ENCODE measurements around the gene DYRK1A. TPM values are rescaled to one million over a fixed set of nuclear protein-coding genes. Genes with fewer than 3 reads are reported as not detected.

DYRK1A gene
- total RNA-seq, 3 donors from 2014 or later (not counting 1 experiment from before 2014, with no cell fraction given), result 149 to 166 (median 153) TPM

GRCh38 chr21:37459575-37459974, 93.0 kb downstream of the DYRK1A start:
- no peaks in the 10 kb centered on the region for H3K9me3 ChIP-seq (ENCODE audit: control insufficient read depth, insufficient read depth, low read length)
- peaks cover 33% of the 10 kb centered on the region for H3K4me1 ChIP-seq (ENCODE audit: control insufficient read depth, insufficient read depth, low read length)
- no peaks in the 10 kb centered on the region for H3K27me3 Mint-ChIP-seq (ENCODE audit: low read depth in 2 of 2)
- DNase-seq (no peak), ATAC-seq (no peak)
- H3K27ac ChIP-seq (ENCODE audit: low read length), result no peak overlapping the region
- H3K36me3 ChIP-seq (ENCODE audit: control insufficient read depth, insufficient read depth, low read length), result no peaks in the 10 kb centered on the region
- no peaks in the 10 kb centered on the region for H3K27me3 ChIP-seq (ENCODE audit: control insufficient read depth, insufficient read depth, low read length)
- no peaks in the 10 kb centered on the region for H3K9me3 Mint-ChIP-seq
- peak overlapping the region; percentile 87 to 91 for H3K27ac Mint-ChIP-seq
- WGBS (ENCODE audit: insufficient coverage), result 95% methylated on average over 2 of the region's 4 CpGs
- H3K4me1 Mint-ChIP-seq, result peaks cover 82 to 88% of the 10 kb centered on the region in 2 donors
- H3K4me3 ChIP-seq (ENCODE audit: low read length), result no peak overlapping the region
- H3K36me3 Mint-ChIP-seq, result no peaks in the 10 kb centered on the region
- H3K4me3 Mint-ChIP-seq, result no peak overlapping the region
- TF ChIP-seq CTCF (IDR thresholded peaks at IDR 0.05), result no peak
- intact Hi-C loops (cut with micrococcal nuclease), result loop anchor here (2.0 kb wide), 1 partner anchor 89 kb away; no protein-coding TSS in a partner anchor

GRCh38 chr21:37460196-37460595, 93.6 kb downstream of the DYRK1A start:
- Histone ChIP-seq H3K36me3 (ENCODE audit: control insufficient read depth, insufficient read depth, low read length) (no peaks in the 10 kb centered on the region), H3K9me3 (ENCODE audit: control insufficient read depth, insufficient read depth, low read length) (no peaks in the 10 kb centered on the region), H3K27ac (ENCODE audit: low read length) (no peak overlapping the region), H3K27me3 (ENCODE audit: control insufficient read depth, insufficient read depth, low read length) (no peaks in the 10 kb centered on the region), H3K4me3 (ENCODE audit: low read length) (no peak overlapping the region), H3K4me1 (ENCODE audit: control insufficient read depth, insufficient read depth, low read length) (peaks cover 33% of the 10 kb centered on the region)
- Mint-ChIP-seq H3K36me3 (no peaks in the 10 kb centered on the region), H3K4me1 (peaks cover 82 to 88% of the 10 kb centered on the region in 2 donors), H3K4me3 (no peak overlapping the region), H3K27ac (peak overlapping the region; percentile 87 to 91), H3K27me3 (ENCODE audit: low read depth in 2 of 2) (no peaks in the 10 kb centered on the region), H3K9me3 (no peaks in the 10 kb centered on the region)
- intact Hi-C loops (cut with micrococcal nuclease), result loop anchor here (2.0 to 5.0 kb wide), 4 partner anchors 25 to 193 kb away; partner anchors contain the start of gene VPS26C
- no peak for TF ChIP-seq CTCF (IDR thresholded peaks at IDR 0.05)
- 92% methylated on average over 7 of the region's 7 CpGs for WGBS (ENCODE audit: insufficient coverage)
- DNase-seq, result no peak
- ATAC-seq, result no peak

GRCh38 chr21:37461479-37461878, 94.9 kb downstream of the DYRK1A start:
- no peaks in the 10 kb centered on the region for H3K27me3 Mint-ChIP-seq (ENCODE audit: low read depth in 2 of 2)

More at GRCh38 chr21:37461479-37461878, 94.9 kb downstream of the DYRK1A start:
- DNase-seq (peak in 1 of 2 donors; percentile 74), ATAC-seq (peak; percentile 59 to 76 (median 64))
- no peaks in the 10 kb centered on the region for H3K9me3 Mint-ChIP-seq
- TF ChIP-seq CTCF (IDR thresholded peaks at IDR 0.05), result no peak
- intact Hi-C loops (cut with micrococcal nuclease), result loop anchor here (2.0 to 5.0 kb wide), 4 partner anchors 27 to 194 kb away; partner anchors contain the start of gene VPS26C
- 10% methylated on average over 4 of the region's 4 CpGs for WGBS (ENCODE audit: insufficient coverage)
- no peaks in the 10 kb centered on the region for H3K36me3 Mint-ChIP-seq
- peaks cover 78 to 83% of the 10 kb centered on the region in 2 donors for H3K4me1 Mint-ChIP-seq
- peak overlapping the region; percentile 87 to 91 for H3K27ac Mint-ChIP-seq
- Histone ChIP-seq H3K4me1 (ENCODE audit: control insufficient read depth, insufficient read depth, low read length) (peaks cover 29% of the 10 kb centered on the region), H3K36me3 (ENCODE audit: control insufficient read depth, insufficient read depth, low read length) (no peaks in the 10 kb centered on the region), H3K27me3 (ENCODE audit: control insufficient read depth, insufficient read depth, low read length) (no peaks in the 10 kb centered on the region), H3K9me3 (ENCODE audit: control insufficient read depth, insufficient read depth, low read length) (no peaks in the 10 kb centered on the region), H3K27ac (ENCODE audit: low read length) (peak overlapping the region; percentile 74), H3K4me3 (ENCODE audit: low read length) (no peak overlapping the region)
- H3K4me3 Mint-ChIP-seq, result peak overlapping the region; percentile 79

Measured in natural killer cell (primary cell).